Stimulated activated CD8-positive, alpha-beta memory T cell treated with anti-CD3 and anti-CD28 coated beads, Interleukin-2, amount 100 ng/mL, for 48 hours (primary cell): Measurements from ENCODE around the gene ZNF35.
A peak's percentile ranks its signal among the peaks of the same experiment; 100 is the strongest.
"Not testable (repeated sequence)": the region's sequence is repeated elsewhere in the genome, so short reads cannot be mapped to it uniquely, and the experiment has no call there.

Experiments used
- DNase-seq, 2 donors: peaks; one replicate each; pipeline ENCODE4 v3.0.0-alpha.2; 2020; ENCODE audit warnings: low read depth in 2 of 2

Gene ZNF35

DNA sequence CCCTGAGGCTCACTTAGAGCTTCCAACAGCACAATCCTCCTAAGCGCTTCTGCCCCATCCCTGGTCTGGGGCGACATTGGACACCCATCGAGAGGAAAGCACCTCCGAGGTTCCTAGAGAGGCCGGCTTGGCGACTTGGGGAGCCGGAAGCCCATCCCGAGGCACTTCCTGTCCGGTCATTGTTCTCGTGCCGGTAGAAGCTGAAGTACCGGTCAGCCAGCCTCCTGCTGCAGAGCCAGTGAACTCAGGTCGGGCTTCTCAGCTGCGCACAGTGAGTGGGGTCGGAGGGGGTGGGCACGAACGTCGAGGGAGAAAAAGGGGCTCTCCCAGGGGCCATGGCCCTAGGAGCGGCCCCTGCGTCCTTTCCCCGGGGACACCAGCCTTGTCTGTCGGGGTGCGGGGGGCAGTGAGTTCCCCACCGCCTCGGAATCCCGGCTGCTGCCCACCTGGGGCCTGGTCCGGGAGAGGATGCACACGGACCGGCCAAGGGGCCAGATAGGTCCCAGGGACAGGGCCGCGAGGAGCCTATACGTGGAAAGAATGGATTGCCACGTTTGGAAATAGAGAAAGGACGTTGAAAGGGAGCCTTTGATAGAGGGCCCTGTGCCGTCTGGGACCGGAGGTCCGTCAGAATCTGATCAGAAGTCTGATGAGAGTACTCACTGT lies at the start of gene ZNF35:
Gene ZNF35, plus strand, starts transcription at position 169 of the 666 bp plus-strand sequence. CDS start 2,336 bp downstream, outside the sequence.
- peak; percentile 24 to 39 for DNase-seq

DNA sequence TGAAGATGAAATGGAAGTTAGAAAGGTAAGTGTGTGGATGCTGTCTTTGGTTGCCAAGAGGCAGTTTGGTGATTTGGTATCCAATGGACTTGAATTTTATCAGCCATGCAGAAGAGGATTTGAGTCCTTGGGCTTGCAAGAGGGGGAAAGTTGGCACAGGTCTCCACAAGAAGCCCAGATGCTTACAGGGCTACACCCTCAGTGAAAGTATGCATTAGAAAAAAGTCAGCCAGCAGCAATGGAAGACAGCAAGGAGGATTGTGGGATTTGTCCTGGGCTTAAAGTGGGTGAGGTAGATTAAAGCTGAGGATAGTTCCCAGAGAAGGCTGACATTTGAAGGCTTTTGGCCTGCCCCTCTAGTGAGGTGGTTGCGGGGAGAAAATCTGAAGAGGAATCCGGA lies 46.8 kb upstream of the ZNF35 start:
- DNase-seq = no peak

DNA sequence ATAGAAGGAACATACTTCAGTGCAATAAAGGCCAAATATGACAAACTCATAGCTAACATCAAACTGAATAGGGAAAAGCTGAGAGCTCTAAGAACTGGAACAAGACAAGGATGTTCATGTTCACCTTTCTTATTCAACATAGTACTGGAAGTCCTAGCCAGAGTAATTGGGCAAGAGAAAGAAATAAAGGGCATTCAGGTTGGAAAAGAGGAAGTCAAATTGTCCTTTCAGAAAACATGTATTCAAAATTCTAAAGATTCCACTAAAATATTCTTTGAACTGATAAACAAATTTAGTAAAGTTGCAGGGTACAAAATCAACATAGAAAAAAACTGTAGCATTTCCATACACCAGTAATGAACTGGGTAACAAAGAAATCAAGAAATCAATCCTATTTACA lies 35.9 kb upstream of the ZNF35 start:
- no peak for DNase-seq

DNA sequence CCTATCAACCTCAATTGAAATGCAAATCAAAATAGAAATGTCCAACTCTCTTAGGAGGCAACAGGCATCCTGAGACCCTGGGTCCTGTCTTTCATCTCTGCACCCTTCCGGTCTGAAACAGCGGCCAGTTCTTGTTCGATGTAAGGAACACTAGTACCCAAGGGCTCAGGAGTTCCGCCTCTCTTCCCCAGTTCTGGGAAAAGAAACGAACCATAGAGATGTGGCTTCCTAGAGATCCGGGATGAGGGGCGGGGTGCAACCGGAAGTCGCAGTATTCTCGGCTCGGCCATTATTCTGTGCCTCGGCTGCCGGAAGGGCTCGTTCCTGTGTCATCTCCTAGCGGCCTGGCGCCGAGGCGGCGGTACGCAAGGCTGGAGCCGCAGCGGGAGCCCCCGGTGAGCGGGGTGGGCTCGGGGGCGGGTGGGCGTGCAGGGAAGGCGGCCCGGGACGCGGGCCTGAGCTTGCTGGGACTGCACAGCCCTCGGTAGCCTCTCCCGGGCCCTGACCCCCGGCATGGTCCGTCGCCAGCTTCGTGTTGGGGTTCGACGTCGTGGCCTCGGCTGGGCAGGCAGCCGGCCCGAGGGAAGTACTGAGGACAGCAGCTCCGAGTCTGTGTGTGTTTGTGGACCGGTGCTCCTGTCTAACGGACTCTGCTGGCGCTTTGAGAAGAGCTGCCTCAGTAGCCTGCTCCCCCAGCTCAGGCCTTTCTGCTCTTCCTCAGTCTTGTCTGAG lies 23.6 kb upstream of the ZNF35 start, which contains the start of gene ZNF197:
Gene ZNF197, plus strand, starts transcription at position 288 of the 732 bp plus-strand sequence. CDS start 4,119 bp downstream, outside the sequence.
- peak; percentile 42 to 60 for DNase-seq

DNA sequence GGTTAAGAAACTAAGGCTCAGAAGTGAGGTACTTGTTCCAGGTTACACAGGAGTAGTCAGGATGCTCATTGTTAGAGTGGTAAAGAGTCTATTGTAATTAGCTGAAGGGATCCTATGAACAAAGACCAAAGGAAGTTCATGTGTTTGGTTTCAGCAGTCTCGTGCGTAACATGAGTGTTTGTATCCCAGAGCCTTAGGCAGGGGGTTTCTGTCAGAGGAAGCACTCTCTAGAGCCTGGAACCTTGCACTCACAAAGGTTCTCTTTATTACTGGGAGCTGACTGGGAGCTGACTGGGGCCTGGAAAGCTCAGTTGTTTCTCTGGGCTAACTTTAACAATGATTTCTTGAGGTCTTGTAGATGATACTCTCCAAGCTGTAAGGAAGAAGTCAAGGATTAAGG lies 19.8 kb upstream of the ZNF35 start:
- no peak for DNase-seq

DNA sequence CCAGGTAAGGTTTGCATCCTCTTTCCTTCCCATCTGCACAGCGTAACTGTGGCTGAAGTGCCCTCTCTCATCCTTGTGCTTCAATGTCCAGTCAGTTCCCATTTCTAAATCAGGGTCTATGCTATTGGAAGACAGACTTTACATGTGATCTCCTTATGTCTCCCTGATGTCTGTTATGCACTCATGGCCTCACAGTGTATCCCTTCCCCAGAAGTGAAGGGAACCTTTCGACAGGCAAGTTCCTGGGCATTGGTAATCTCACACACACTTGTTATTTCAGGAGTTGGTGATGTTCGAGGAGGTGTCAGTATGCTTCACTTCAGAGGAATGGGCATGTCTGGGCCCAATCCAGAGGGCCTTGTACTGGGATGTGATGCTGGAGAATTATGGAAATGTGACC lies 16.3 kb upstream of the ZNF35 start:
- DNase-seq = no peak

DNA sequence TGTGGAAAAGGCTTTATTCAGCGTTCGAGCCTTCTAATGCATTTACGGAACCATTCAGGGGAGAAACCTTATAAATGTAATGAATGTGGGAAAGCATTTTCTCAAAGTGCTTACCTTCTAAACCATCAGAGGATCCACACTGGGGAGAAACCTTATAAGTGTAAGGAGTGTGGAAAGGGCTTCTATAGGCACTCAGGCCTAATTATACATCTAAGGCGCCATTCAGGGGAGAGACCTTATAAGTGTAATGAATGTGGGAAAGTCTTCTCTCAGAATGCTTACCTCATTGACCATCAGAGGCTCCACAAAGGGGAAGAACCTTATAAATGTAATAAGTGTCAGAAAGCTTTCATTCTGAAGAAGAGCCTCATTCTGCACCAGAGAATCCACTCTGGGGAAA lies 6.2 kb upstream of the ZNF35 start:
- DNase-seq = no peak

DNA sequence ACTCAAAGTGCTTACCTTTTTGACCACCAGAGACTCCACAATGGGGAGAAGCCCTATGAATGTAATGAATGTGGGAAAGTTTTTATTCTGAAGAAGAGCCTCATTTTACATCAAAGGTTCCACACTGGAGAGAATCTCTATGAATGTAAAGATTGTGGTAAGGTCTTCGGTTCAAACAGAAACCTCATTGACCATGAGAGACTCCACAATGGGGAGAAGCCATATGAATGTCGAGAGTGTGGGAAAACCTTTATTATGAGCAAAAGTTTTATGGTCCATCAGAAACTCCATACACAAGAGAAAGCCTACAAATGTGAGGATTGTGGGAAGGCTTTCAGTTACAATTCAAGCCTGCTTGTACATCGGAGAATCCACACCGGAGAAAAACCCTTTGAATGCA lies 5.5 kb upstream of the ZNF35 start:
- no peak for DNase-seq

DNA sequence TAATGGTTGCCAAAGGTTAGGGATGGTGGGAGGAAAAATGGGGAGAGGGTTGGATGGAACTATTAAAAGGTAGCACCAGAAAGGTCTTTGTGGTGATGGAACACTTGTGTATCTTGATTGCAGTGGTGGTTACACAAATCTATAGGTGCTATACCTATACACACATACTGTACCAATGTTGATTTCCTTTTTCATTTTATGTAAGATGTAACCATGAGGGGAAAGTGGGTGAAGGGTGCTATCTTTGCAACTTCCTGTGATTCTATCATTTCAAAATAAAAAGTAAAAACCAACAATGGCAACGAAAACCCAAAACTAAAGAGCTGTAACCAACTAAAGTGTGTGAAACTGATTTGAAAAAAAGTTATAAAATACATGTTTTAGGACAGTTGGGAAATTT lies 761 bp upstream of the ZNF35 start:
- DNase-seq = no peak

DNA sequence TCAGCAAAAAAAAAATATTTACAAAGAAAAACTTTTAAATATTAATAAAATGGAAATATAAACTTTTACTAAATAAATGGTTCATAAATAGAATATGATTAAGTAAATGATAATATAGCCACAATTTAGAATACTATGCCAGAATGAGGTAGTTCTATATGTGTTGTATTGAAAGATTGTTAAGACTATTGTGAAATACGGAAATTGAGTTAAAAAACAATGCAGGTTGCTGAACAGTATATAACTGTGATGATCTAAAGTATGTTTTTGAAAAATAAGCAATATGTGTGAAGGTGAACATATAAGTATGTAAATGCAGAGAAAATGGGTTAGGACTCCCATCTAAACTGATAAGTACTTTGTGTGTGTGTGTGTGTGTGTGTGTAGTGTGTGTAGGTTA lies 1.2 kb downstream of the ZNF35 start:
- DNase-seq = no peak

DNA sequence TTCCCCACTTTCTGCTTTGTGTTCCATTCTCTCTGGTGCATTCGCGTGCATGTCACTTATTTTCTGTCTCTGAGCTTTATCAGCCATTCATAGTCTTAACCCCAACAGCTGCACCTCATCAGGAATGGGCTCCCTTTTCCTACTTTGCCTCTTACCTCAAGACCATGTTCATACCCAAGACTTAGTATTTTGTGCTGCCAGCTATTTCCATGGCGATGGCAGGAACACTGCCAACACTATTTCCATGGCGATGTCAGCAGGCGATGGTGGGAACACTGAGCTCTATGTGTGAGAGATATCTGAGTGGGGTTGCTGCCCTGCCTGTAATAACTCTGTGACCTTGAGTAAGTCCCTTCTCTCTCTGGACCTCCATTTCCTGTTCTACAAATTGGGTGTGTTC lies 5.5 kb downstream of the ZNF35 start:
- no peak for DNase-seq

DNA sequence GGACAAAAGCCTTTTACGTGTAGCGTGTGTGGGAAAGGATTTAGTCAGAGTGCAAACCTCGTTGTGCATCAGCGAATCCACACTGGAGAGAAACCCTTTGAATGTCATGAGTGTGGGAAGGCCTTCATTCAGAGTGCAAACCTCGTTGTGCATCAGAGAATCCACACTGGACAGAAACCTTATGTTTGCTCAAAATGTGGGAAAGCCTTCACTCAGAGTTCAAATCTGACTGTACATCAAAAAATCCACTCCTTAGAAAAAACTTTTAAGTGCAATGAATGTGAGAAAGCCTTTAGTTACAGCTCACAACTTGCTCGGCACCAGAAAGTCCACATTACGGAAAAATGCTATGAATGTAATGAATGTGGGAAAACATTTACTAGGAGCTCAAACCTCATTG lies 10.5 kb downstream of the ZNF35 start:
- DNase-seq = no peak

DNA sequence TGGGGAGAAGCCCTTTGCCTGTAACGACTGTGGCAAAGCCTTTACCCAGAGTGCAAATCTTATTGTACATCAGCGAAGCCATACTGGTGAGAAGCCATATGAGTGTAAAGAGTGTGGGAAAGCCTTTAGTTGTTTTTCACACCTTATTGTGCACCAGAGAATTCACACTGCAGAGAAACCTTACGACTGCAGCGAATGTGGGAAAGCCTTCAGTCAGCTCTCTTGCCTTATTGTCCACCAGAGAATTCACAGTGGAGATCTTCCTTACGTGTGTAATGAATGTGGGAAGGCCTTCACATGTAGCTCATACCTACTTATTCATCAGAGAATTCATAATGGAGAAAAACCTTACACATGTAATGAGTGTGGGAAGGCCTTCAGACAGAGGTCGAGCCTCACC lies 10.9 kb downstream of the ZNF35 start:
- DNase-seq = no peak

DNA sequence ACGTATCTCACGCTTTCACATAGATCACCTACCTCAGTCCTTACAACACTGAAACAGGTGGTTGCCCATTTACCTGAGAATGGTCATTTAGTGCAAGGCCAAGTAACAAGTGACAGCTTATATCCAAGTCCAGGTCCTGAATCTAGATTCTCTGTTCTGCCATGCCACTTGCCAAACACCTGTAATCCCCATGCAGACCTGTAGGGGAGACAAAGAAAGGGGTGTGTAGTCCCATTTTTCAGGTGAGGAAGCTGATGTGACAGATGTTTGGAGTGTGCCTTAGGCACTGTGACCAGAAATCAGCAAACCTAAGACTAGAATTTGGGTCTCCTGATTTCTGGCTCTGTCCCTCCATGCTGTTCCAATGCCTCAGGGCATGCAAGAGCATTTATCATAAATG lies 12.7 kb downstream of the ZNF35 start:
- no peak for DNase-seq

DNA sequence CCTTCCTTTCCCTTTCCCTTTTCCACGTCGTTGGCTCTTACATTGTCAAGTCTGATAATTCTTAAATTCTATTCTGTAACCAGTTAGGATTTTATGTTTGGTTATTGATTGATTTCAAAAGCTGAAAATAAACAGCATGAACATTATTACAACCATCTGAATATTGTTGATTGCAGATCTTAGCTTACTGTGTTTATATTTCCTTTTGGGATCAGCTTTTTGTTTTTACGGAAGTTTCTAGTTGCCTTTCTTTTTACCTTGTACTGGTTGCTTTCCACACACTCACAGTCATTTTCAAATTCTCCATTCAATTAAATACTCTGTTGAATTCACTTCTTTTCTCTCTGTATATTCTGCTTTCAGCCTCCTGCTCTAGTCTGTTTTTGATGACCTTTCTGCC lies 16.6 kb downstream of the ZNF35 start:
- no peak for DNase-seq

DNA sequence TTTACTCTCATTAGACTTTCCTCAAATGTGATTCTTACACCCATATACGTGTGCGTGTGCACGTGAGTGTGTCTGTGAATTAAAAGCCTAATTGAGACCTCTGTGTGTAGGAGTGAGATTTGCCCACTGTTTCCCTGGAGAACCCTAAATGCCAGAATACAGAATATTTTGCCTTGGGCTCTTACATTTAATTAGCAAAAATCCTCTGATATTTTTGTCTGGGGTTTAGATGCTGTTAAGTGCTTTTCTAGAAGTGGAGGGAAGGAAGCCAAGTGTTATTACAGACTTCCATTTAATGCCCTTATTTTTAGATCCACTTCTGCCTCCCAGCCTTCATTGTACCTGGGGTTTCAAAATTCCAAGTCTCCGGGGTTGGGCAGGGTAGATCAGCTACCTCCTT lies 17.8 kb downstream of the ZNF35 start:
- DNase-seq = no peak

DNA sequence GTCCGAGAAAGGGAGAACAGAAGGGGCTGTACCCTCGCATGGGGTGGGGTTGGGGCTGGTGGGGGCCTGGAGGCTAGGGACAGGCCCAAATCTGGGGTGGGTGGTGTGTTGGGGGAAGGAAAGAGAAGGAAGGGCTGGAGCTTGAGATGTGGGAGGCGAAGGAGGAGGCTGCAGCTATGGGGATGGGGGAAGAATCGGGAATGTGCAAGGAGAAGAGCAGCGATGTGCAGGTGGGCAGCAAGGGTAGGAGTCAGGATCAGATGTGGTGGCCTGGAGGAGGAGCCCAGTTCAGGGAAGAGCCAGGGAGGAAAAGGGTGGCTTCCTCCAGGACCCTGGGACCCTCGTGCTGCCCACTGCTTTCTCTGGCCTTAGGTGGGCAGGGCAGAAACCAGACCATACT lies 21.2 kb downstream of the ZNF35 start:
- no peak for DNase-seq

DNA sequence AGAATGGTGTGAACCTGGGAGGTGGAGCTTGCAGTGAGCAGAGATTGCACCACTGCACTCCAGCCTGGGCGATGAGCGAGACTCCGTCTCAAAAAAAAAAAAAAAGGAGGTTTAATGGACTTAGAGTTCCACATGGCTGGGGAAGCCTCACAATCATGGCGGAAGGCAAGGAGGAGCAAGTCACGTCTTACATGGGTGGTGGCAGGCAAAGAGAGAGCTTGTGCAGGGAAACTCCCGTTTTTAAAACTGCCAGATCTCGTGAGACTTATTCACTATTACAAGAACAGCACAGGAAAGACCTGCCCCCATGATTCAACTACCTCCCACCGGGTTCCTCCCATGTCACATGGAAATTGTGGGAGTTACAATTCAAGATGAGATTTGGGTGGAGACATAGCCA lies 24.9 kb downstream of the ZNF35 start:
- not testable (repeated sequence) for DNase-seq

DNA sequence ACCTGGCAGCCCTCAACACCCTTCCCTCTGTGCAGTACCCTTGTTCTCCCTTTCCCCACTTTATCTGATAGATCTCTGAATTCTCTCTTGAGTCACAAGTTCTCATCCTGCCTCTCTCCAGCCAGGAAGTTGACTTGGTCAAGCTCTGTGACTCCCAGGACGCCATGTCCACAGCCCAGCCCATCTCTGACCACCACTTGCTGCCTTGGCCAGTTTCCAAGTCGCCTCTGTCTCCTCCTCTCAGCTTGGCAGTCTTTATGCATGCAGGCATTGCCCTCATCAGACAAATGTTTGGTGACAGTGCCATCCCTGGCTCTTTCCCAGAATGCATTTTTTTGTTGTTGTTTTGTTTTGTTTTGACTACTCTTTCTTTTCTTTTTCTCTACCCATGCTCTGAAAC lies 25.7 kb downstream of the ZNF35 start:
- DNase-seq = no peak

DNA sequence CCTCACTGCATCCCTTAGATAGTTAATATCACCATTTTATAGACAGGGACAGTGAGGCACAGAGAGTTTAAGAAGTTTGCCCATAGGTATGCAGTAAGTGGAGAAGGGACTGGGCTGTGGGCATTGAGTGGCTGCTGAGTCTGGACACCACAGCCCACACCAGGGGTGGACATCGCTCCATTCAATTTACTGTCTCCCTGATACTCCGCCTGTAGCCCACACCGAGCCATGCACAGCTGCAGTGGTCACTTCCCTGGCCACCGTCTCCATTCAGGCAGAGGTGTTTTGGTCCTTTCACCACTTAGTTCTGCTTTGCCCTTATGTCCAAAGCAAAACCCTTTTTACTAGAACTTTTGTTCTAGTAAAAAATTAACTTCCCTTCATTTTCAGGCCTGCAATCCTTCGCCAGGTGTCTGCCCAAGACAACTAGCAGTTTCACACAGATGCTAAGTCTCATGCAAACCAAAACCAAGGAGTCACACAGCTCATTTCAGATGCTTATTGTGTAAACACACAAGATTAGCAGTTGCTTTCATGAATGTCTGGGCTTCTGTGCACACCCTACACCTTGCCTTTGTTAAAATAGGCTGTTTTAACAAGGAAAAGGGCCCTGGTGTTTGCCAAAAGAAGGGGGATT lies 30.1 kb downstream of the ZNF35 start:
- DNase-seq = no peak

DNA sequence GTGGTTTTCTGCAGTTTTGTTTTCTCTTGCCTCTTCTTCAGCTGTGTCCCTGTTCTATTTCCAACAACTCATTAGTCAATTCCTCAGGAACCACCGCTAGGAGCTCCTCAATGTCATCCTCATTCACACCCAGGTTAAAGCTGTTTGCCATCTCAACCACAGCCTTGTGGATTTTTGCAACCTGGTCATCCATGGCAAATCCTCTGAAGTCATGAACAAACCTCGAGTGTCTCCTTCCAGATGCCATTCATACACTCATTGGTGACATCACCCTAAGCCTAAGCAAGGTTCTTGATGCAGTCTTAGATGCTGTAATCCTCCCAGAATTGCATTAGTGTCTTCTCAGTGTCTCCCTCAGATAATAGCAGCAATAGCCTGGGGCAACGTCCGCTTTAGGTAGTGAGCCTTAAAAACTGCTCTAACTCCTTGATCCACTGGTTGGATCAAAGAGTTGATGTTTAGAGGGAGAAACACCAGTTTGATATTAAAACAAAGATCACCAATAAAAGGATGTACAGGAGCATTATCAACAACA lies 32.5 kb downstream of the ZNF35 start:
- DNase-seq = no peak

DNA sequence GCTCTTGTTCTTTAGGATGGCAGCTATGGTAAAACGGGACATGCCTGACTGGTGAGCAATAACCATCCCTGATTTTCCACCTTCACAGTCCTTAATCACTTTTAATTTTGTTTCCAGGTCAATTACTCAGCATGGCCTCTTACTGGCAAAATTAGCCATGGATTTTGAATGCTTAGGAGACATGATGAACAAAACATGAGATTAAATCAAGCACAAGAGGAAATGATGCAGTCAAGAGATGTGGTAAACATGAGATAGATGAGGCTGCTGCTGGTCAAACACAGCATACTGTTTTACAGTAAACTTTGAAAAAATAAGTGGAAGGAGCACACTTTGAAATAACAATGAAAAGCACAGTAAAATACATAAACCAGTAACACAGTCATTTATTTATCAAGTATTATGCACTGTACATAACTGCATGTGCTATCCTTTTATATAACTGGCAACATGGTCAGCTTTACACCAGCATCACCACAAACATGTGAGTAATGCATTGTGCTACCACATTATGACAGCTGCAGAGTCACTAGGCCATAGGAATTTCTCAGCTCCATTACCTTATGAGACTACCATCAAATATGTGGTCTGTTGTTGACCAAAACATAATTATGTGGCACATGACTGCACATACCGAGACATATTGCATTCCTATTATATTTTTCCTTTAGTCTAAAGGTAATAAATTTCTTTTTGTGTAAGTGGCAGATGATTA lies 33.8 kb downstream of the ZNF35 start:
- DNase-seq = no peak
